HEK293 (cell line): ENCODE measurements around the gene HIKESHI.

ENCODE experiments used
- ATF2 ChIP-seq: fragments of 450-650 bp; formaldehyde crosslinking; IDR thresholded peaks from 2 replicates; pipeline ENCODE4 v1.5.1; 2016; ENCODE audit warnings: missing biosample characterization, missing genetic modification characterization, low read depth
- CTCF ChIP-seq: fragments of 450-650 bp; formaldehyde crosslinking; IDR thresholded peaks from 2 replicates; pipeline ENCODE4 v1.5.1; 2016; ENCODE audit warnings: missing biosample characterization, missing genetic modification characterization
- GLI2 ChIP-seq: fragments of 450-650 bp; formaldehyde crosslinking; IDR thresholded peaks from 2 replicates; pipeline ENCODE4; 2017; ENCODE audit warnings: missing biosample characterization, missing genetic modification characterization, low read depth, borderline replicate concordance
- REST ChIP-seq: fragments of 450-650 bp; formaldehyde crosslinking; IDR thresholded peaks from 2 replicates; pipeline ENCODE4 v1.5.1; 2016; ENCODE audit warnings: missing biosample characterization, missing genetic modification characterization
- TCF7L2 ChIP-seq: IDR thresholded peaks from 2 replicates; pipeline ENCODE4 v1.6.1; 2011; ENCODE audit warnings: low read depth, mild to moderate bottlenecking, inconsistent platforms, low read length, moderate library complexity, borderline replicate concordance
- YY1 ChIP-seq: fragments of 450-650 bp; formaldehyde crosslinking; IDR thresholded peaks from 2 replicates; pipeline ENCODE4 v1.5.1; 2018; ENCODE audit warnings: missing biosample characterization, missing genetic modification characterization
- ZBTB11 ChIP-seq: fragments of 450-650 bp; formaldehyde crosslinking; conservative IDR thresholded peaks from 2 replicates; pipeline ENCODE4 v1.5.1; 2016; ENCODE audit warnings: low read depth, missing biosample characterization, missing genetic modification characterization
- ZEB2 ChIP-seq: fragments of 450-650 bp; formaldehyde crosslinking; IDR thresholded peaks from 2 replicates; pipeline ENCODE4 v1.5.1; 2016; ENCODE audit warnings: missing biosample characterization, missing genetic modification characterization
- ZNF133 ChIP-seq: fragments of 450-650 bp; formaldehyde crosslinking; IDR thresholded peaks from 2 replicates; pipeline ENCODE4 v1.5.1; 2016; ENCODE audit warnings: missing biosample characterization, missing genetic modification characterization
- ZNF174 ChIP-seq: fragments of 450-650 bp; formaldehyde crosslinking; IDR thresholded peaks from 2 replicates; pipeline ENCODE4 v1.5.0; 2017; ENCODE audit warnings: missing biosample characterization, mild to moderate bottlenecking, missing genetic modification characterization
- ZNF274 ChIP-seq, 2 experiments: fragments of 200-500 bp in 1 of 2; fragments of 450-650 bp in 1 of 2; sonication (Bioruptor generic) in 1 of 2; formaldehyde crosslinking in 1 of 2; IDR thresholded peaks; 2 replicates each; pipeline versions ENCODE4 v1.5.1 to v1.6.1; 2014 to 2016; ENCODE audit warnings: borderline replicate concordance in 1 of 2, inconsistent platforms in 1 of 2, low read length in 1 of 2, missing biosample characterization in 1 of 2, missing genetic modification characterization in 1 of 2
- ZNF560 ChIP-seq: fragments of 450-650 bp; formaldehyde crosslinking; IDR thresholded peaks from 2 replicates; pipeline ENCODE4 v1.5.1; 2017; ENCODE audit warnings: missing biosample characterization, missing genetic modification characterization, borderline replicate concordance
- ZNF777 ChIP-seq: fragments of 450-650 bp; formaldehyde crosslinking; IDR thresholded peaks from 2 replicates; pipeline ENCODE4 v1.5.1; 2017; ENCODE audit warnings: missing biosample characterization, missing genetic modification characterization, borderline replicate concordance
- ZSCAN18 ChIP-seq: fragments of 450-650 bp; formaldehyde crosslinking; IDR thresholded peaks from 2 replicates; pipeline ENCODE4 v1.5.1; 2016; ENCODE audit warnings: missing biosample characterization, missing genetic modification characterization

- TF ChIP-seq CTCF (tag by site-specific recombination), result no peak
- TF ChIP-seq ZNF133 (tag by site-specific recombination), result no peak
- no peak for TF ChIP-seq REST (tag by site-specific recombination)
- TF ChIP-seq ZBTB11 (tag by site-specific recombination), result no peak
- no peak for TF ChIP-seq YY1 (tag by site-specific recombination)
- TF ChIP-seq ZNF777, result no peak
- TF ChIP-seq ZEB2, result no peak
- no peak for TF ChIP-seq ZSCAN18 (tag by site-specific recombination)
- TF ChIP-seq ATF2 (tag by site-specific recombination), result no peak
- TF ChIP-seq GLI2, result no peak
- no peak for TF ChIP-seq ZNF274 (IDR thresholded peaks at IDR 0.05; ENCODE audit: low read length)
- no peak for TF ChIP-seq ZNF274 (tag by site-specific recombination; IDR thresholded peaks at IDR 0.05; ENCODE audit: borderline replicate concordance)
- TF ChIP-seq TCF7L2, result no peak
- no peak for TF ChIP-seq ZNF560 (tag by site-specific recombination)
- TF ChIP-seq ZNF174, result no peak
Observed at GRCh38 chr11:86294026-86294425, 8.0 kb upstream of the HIKESHI start.
